OCI-LY7 (cell line): Measurements from ENCODE around the gene SPTB.

Experiments
- CTCF ChIP-seq: fragments of 200-600 bp; sonication (generic); conservative IDR thresholded peaks from 2 replicates; pipeline ENCODE4 v1.5.1; 2014; ENCODE audit warnings: mild to moderate bottlenecking, antibody characterized with exemption, low read length, moderate library complexity, mixed read lengths
- EZH2phosphoT487 ChIP-seq: fragments of 200-600 bp; sonication (generic); IDR thresholded peaks from 2 replicates; pipeline ENCODE4 v1.6.1; 2018; ENCODE audit warnings: low read depth, borderline replicate concordance, mild to moderate bottlenecking, mixed run types, antibody characterized with exemption, low read length, moderate library complexity, mixed read lengths

DNA sequence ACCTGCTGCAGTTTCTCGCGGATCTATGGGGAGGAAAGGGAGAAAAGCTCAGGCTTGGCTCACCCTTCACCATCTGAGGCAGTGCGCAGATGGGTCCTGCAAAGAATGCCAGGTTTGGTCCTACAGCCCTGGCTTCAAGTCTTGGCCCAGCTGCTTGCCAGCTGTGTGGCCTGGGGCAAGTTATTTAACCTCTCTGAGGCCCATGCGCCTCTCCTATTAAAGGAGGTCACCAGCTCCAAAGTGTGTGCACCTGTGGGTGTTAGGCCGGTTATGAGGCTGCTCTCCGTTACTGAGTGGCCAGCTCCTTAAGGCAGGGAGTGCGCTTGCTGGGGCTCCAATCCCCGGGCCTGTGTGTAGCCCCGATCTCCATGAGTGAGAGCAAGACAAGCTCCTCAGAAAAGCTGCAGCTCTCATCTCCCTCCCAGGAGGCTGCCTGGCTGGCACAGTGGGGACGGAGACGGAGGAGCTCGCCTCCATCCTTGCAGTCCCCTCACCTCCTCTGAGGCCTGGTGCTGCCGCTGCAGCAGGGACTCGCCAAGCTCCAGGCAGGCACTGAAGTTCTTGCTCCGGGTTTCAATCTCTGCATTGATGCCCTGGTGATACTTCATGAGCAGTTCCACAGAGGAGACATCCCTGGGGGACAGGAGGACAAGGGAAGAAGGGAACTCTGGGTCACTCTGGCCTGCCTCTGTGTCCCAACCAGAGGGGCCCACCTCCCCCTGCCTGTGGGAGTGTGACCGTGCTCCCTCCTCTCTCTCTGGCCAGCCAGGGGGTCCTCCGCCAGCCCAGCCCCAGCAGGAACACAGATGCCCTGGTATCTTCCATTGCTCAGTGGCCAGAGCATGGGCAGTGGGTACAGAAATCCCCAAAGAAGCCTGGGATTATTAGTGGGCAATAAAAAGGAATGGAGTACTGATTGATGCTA, 110.3 kb downstream of the SPTB start:
- TF ChIP-seq CTCF (no peak), EZH2phosphoT487 (no peak)
